ENCODE measurements around the gene MYO1D. TPM values are rescaled to one million over a fixed set of nuclear protein-coding genes. Genes with fewer than 3 reads are reported as not detected.

The MYO1D gene
- total and polyA plus RNA-seq, 2 donors (not counting 3 experiments of a cell fraction or from before 2014, with no cell fraction given), result 37.8 to 85.5 TPM

DNA sequence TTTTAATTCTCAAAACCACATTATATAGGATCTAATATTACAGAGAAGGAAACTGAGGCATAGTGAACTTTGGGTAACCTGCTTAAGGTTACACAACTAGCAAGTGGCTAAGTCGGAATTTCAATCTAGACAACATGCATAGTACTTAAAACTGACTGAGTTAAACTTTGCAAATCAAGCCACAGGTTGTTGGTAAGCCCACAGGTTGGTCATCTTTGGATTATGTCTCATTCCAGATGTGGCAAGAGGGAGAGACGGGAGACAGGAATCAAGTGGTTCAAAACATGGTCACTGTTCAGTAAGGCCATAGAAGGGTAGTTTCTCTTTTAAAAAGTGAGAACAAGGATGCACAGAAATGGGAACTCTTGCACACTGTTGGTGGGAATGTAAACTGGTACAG is 57.1 kb downstream of the MYO1D start:
- FAIRE-seq, result no peak
- peaks cover 7% of the 10 kb centered on the region for H3K79me2 ChIP-seq (ENCODE audit: control insufficient read depth, insufficient read depth, low read length)
- ChIA-PET POLR2A (no interaction called here), CTCF (interaction anchor here (1.5 to 1.6 kb wide), 2 partner anchors 27 to 57 kb away, joined by 3 to 7 read pairs; partner anchors contain the start of gene MYO1D)
- no peaks in the 10 kb centered on the region for H3K9me3 ChIP-seq (replicated peaks; ENCODE audit: control insufficient read depth, insufficient read depth, low read length)
- no peak overlapping the region for H2AFZ ChIP-seq (ENCODE audit: low read depth, low read length)
- H3K9me1 ChIP-seq (replicated peaks; ENCODE audit: control insufficient read depth, extremely low read depth, insufficient read depth, low read length), result no peaks in the 10 kb centered on the region
- TF ChIP-seq, protein P1, sequence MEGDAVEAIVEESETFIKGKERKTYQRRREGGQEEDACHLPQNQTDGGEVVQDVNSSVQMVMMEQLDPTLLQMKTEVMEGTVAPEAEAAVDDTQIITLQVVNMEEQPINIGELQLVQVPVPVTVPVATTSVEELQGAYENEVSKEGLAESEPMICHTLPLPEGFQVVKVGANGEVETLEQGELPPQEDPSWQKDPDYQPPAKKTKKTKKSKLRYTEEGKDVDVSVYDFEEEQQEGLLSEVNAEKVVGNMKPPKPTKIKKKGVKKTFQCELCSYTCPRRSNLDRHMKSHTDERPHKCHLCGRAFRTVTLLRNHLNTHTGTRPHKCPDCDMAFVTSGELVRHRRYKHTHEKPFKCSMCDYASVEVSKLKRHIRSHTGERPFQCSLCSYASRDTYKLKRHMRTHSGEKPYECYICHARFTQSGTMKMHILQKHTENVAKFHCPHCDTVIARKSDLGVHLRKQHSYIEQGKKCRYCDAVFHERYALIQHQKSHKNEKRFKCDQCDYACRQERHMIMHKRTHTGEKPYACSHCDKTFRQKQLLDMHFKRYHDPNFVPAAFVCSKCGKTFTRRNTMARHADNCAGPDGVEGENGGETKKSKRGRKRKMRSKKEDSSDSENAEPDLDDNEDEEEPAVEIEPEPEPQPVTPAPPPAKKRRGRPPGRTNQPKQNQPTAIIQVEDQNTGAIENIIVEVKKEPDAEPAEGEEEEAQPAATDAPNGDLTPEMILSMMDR (IDR thresholded peaks at IDR 0.05; ENCODE audit: extremely low read depth in 1 of 2, insufficient read depth in 1 of 2, low read depth in 1 of 2, low read length in 2 of 2), result no peak
- no peak for TF ChIP-seq FOS (IDR thresholded peaks at IDR 0.05; ENCODE audit: borderline replicate concordance, insufficient read depth, low read length)
- no peak for TF ChIP-seq JUN (IDR thresholded peaks at IDR 0.05; ENCODE audit: borderline replicate concordance, insufficient read depth, insufficient read length, low read depth)
- TF ChIP-seq, protein P2, sequence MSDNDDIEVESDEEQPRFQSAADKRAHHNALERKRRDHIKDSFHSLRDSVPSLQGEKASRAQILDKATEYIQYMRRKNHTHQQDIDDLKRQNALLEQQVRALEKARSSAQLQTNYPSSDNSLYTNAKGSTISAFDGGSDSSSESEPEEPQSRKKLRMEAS (IDR thresholded peaks at IDR 0.05; ENCODE audit: insufficient read depth, insufficient read length), result no peak
- TF ChIP-seq POLR2AphosphoS5 (IDR thresholded peaks at IDR 0.05; ENCODE audit: insufficient read depth, low read depth, low read length), result no peak
- TF ChIP-seq MYC (IDR thresholded peaks at IDR 0.05; ENCODE audit: low read depth, low read length), result no peak
- TF ChIP-seq EZH2 (IDR thresholded peaks at IDR 0.05; ENCODE audit: borderline replicate concordance, low read depth, low read length, severe bottlenecking), result no peak
- TF ChIP-seq GATA2 (IDR thresholded peaks at IDR 0.05; ENCODE audit: insufficient read depth, insufficient read length, low read depth, low read length), result no peak
- no peak for TF ChIP-seq POLR2A (IDR thresholded peaks at IDR 0.05; ENCODE audit: low read depth, low read length)
- no peak overlapping the region for H3K4me3 ChIP-seq (replicated peaks in 1 of 3; ENCODE audit: insufficient read depth in 1 of 3, low read depth in 1 of 3, low read length in 3 of 3)
- no peaks in the 10 kb centered on the region for H3K27me3 ChIP-seq (ENCODE audit: control insufficient read depth in 2 of 2, insufficient read depth in 2 of 2, low read length in 2 of 2)
- H3K27ac ChIP-seq (ENCODE audit: insufficient read depth, low read depth, low read length), result no peak overlapping the region
- H4K20me1 ChIP-seq (replicated peaks; ENCODE audit: control insufficient read depth, extremely low read depth, insufficient read depth, low read length), result no peaks in the 10 kb centered on the region
- no peaks in the 10 kb centered on the region for H3K36me3 ChIP-seq (ENCODE audit: control insufficient read depth in 2 of 2, extremely low read depth in 1 of 2, insufficient read depth in 2 of 2, low read length in 2 of 2)
- intact Hi-C loops (cut with micrococcal nuclease) (no loop called here), dilution Hi-C loops (cut with MboI; ENCODE audit: extremely low pct_ligation_motif_present, low sequenced_read_pairs) (no loop called here)
- H3K4me2 ChIP-seq (ENCODE audit: insufficient read depth, low read length), result no peak overlapping the region
- BruUV-seq (replicated peaks), result no TSS peak
- H3K4me1 ChIP-seq (ENCODE audit: control insufficient read depth, extremely low read depth, insufficient read depth, low read length), result peaks cover 33% of the 10 kb centered on the region
- no peak for DNase-seq (ENCODE audit: low read depth, low spot score)
- no peak overlapping the region for H3K9ac ChIP-seq (replicated peaks; ENCODE audit: extremely low read depth, insufficient read depth, low read length)
